ENCODE results near the gene METTL21C. TPM values are rescaled to one million over a fixed set of nuclear protein-coding genes. Genes with fewer than 3 reads are reported as not detected.

Gene METTL21C
- total and polyA plus RNA-seq, 2 donors, result 0.69 TPM; not detected in 1

- 83% methylated on average over 6 of the region's 6 CpGs for WGBS
- no peak for DNase-seq (ENCODE audit: extremely low spot score)
- H3K27ac ChIP-seq (ENCODE audit: low read depth), result no peak overlapping the region
- H3K36me3 ChIP-seq (ENCODE audit: insufficient read depth), result no peaks in the 10 kb centered on the region
- no peaks in the 10 kb centered on the region for H3K4me1 ChIP-seq (ENCODE audit: insufficient read depth)
- H3K4me3 ChIP-seq (ENCODE audit: low read depth, low read length), result no peak overlapping the region
Measured at GRCh38 chr13:102704238-102705058, 9.6 kb upstream of the METTL21C start.

- H3K36me3 ChIP-seq (ENCODE audit: insufficient read depth), result no peaks in the 10 kb centered on the region
- no peak overlapping the region for H3K27ac ChIP-seq (ENCODE audit: low read depth)
- no peaks in the 10 kb centered on the region for H3K4me1 ChIP-seq (ENCODE audit: insufficient read depth)
- no peak overlapping the region for H3K4me3 ChIP-seq (ENCODE audit: low read depth, low read length)
- no peak for DNase-seq (ENCODE audit: extremely low spot score)
Measured at GRCh38 chr13:102703726-102704035, 8.8 kb upstream of the METTL21C start.

GRCh38 chr13:102702965-102703725 lies 8.3 kb upstream of the METTL21C start:
- Histone ChIP-seq H3K4me3 (ENCODE audit: low read depth, low read length) (no peak overlapping the region), H3K4me1 (ENCODE audit: insufficient read depth) (no peaks in the 10 kb centered on the region), H3K27ac (ENCODE audit: low read depth) (no peak overlapping the region), H3K36me3 (ENCODE audit: insufficient read depth) (no peaks in the 10 kb centered on the region)
- 52% methylated on average over 8 of the region's 8 CpGs for WGBS
- DNase-seq (ENCODE audit: extremely low spot score), result no peak

- no peak overlapping the region for H3K27ac ChIP-seq (ENCODE audit: low read depth)
- no peaks in the 10 kb centered on the region for H3K36me3 ChIP-seq (ENCODE audit: insufficient read depth)
- 86% methylated on average over 5 of the region's 5 CpGs for WGBS
- DNase-seq (ENCODE audit: extremely low spot score), result no peak
- H3K4me3 ChIP-seq (ENCODE audit: low read depth, low read length), result no peak overlapping the region
- no peaks in the 10 kb centered on the region for H3K4me1 ChIP-seq (ENCODE audit: insufficient read depth)
Measured at GRCh38 chr13:102701331-102701730, 6.5 kb upstream of the METTL21C start.

GRCh38 chr13:102700088-102701031 lies 5.5 kb upstream of the METTL21C start:
- H3K27ac ChIP-seq (ENCODE audit: low read depth), result no peak overlapping the region
- no peak overlapping the region for H3K4me3 ChIP-seq (ENCODE audit: low read depth, low read length)
- H3K4me1 ChIP-seq (ENCODE audit: insufficient read depth), result no peaks in the 10 kb centered on the region
- DNase-seq (ENCODE audit: extremely low spot score), result no peak
- no peaks in the 10 kb centered on the region for H3K36me3 ChIP-seq (ENCODE audit: insufficient read depth)
- WGBS, result 52% methylated on average over 14 of the region's 14 CpGs

- no peak for DNase-seq (ENCODE audit: extremely low spot score)
- no peak overlapping the region for H3K27ac ChIP-seq (ENCODE audit: low read depth)
- WGBS, result 83% methylated on average over 3 of the region's 3 CpGs
- H3K36me3 ChIP-seq (ENCODE audit: insufficient read depth), result no peaks in the 10 kb centered on the region
- no peaks in the 10 kb centered on the region for H3K4me1 ChIP-seq (ENCODE audit: insufficient read depth)
- H3K4me3 ChIP-seq (ENCODE audit: low read depth, low read length), result no peak overlapping the region
Measured at GRCh38 chr13:102699504-102699903, 4.7 kb upstream of the METTL21C start.

- no peak overlapping the region for H3K27ac ChIP-seq (ENCODE audit: low read depth)
- no peak overlapping the region for H3K4me3 ChIP-seq (ENCODE audit: low read depth, low read length)
- H3K36me3 ChIP-seq (ENCODE audit: insufficient read depth), result no peaks in the 10 kb centered on the region
- 93% methylated on average over 2 of the region's 2 CpGs for WGBS
- DNase-seq (ENCODE audit: extremely low spot score), result no peak
- H3K4me1 ChIP-seq (ENCODE audit: insufficient read depth), result no peaks in the 10 kb centered on the region
Measured at GRCh38 chr13:102698649-102698980, 3.8 kb upstream of the METTL21C start.

GRCh38 chr13:102697929-102698648 lies 3.2 kb upstream of the METTL21C start:
- no peaks in the 10 kb centered on the region for H3K36me3 ChIP-seq (ENCODE audit: insufficient read depth)
- no peaks in the 10 kb centered on the region for H3K4me1 ChIP-seq (ENCODE audit: insufficient read depth)
- H3K4me3 ChIP-seq (ENCODE audit: low read depth, low read length), result no peak overlapping the region
- WGBS, result 71% methylated on average over 8 of the region's 8 CpGs
- no peak for DNase-seq (ENCODE audit: extremely low spot score)
- no peak overlapping the region for H3K27ac ChIP-seq (ENCODE audit: low read depth)

- H3K36me3 ChIP-seq (ENCODE audit: insufficient read depth), result no peaks in the 10 kb centered on the region
- WGBS, result 83% methylated on average over 6 of the region's 6 CpGs
- H3K4me1 ChIP-seq (ENCODE audit: insufficient read depth), result no peaks in the 10 kb centered on the region
- H3K27ac ChIP-seq (ENCODE audit: low read depth), result no peak overlapping the region
- no peak for DNase-seq (ENCODE audit: extremely low spot score)
- no peak overlapping the region for H3K4me3 ChIP-seq (ENCODE audit: low read depth, low read length)
Measured at GRCh38 chr13:102697264-102697663, 2.4 kb upstream of the METTL21C start.

GRCh38 chr13:102696465-102696864 lies 1.6 kb upstream of the METTL21C start:
- Histone ChIP-seq H3K27ac (ENCODE audit: low read depth) (no peak overlapping the region), H3K4me3 (ENCODE audit: low read depth, low read length) (no peak overlapping the region), H3K36me3 (ENCODE audit: insufficient read depth) (no peaks in the 10 kb centered on the region), H3K4me1 (ENCODE audit: insufficient read depth) (no peaks in the 10 kb centered on the region)
- no peak for DNase-seq (ENCODE audit: extremely low spot score)
- 88% methylated on average over 4 of the region's 4 CpGs for WGBS

- Histone ChIP-seq H3K4me1 (ENCODE audit: insufficient read depth) (no peaks in the 10 kb centered on the region), H3K36me3 (ENCODE audit: insufficient read depth) (no peaks in the 10 kb centered on the region), H3K27ac (ENCODE audit: low read depth) (no peak overlapping the region), H3K4me3 (ENCODE audit: low read depth, low read length) (no peak overlapping the region)
- no peak for DNase-seq (ENCODE audit: extremely low spot score)
- WGBS, result 50% methylated on average over 2 of the region's 2 CpGs
Measured at GRCh38 chr13:102693776-102694175, 1.1 kb downstream of the METTL21C start.

GRCh38 chr13:102693250-102693649 lies 1.6 kb downstream of the METTL21C start:
- Histone ChIP-seq H3K4me1 (ENCODE audit: insufficient read depth) (no peaks in the 10 kb centered on the region), H3K27ac (ENCODE audit: low read depth) (no peak overlapping the region), H3K36me3 (ENCODE audit: insufficient read depth) (no peaks in the 10 kb centered on the region), H3K4me3 (ENCODE audit: low read depth, low read length) (no peak overlapping the region)
- no peak for DNase-seq (ENCODE audit: extremely low spot score)
- 87% methylated on average over 4 of the region's 4 CpGs for WGBS

GRCh38 chr13:102692491-102692826 lies 2.4 kb downstream of the METTL21C start:
- Histone ChIP-seq H3K4me3 (ENCODE audit: low read depth, low read length) (no peak overlapping the region), H3K27ac (ENCODE audit: low read depth) (no peak overlapping the region), H3K4me1 (ENCODE audit: insufficient read depth) (no peaks in the 10 kb centered on the region), H3K36me3 (ENCODE audit: insufficient read depth) (no peaks in the 10 kb centered on the region)
- 94% methylated on average over 2 of the region's 2 CpGs for WGBS
- DNase-seq (ENCODE audit: extremely low spot score), result no peak

Measured in urinary bladder (tissue), 4 donors.